WERI-Rb-1 (cell line): ENCODE measurements around the gene NUDT1.

Experiments used
- DNase-seq: peaks from one replicate; pipeline ENCODE4 v3.0.0-alpha.2; 2020
- H3K27ac ChIP-seq: fragments of 250-450 bp; sonication (Bioruptor Pico); 2 replicates; pipeline ENCODE4 v1.5.1; 2020; ENCODE audit warnings: mild to moderate bottlenecking, moderate library complexity
- H3K27me3 ChIP-seq: fragments of 250-450 bp; sonication (Bioruptor Pico); 2 replicates; pipeline ENCODE4 v1.5.1; 2021; ENCODE audit warnings: mild to moderate bottlenecking, low read depth, moderate library complexity; ENCODE audit not compliant: insufficient read depth, severe bottlenecking
- H3K36me3 ChIP-seq: fragments of 250-450 bp; sonication (Bioruptor Pico); 2 replicates; pipeline ENCODE4 v1.5.1; 2020; ENCODE audit warnings: mild to moderate bottlenecking, moderate library complexity
- H3K4me3 ChIP-seq: 2 replicates; pipeline ENCODE4 v1.5.1; 2011; ENCODE audit warnings: low read depth, mild to moderate bottlenecking, control low read depth, low read length
- H3K9me3 ChIP-seq: fragments of 250-450 bp; sonication (Bioruptor Pico); 2 replicates; pipeline ENCODE4 v1.5.1; 2021; ENCODE audit warnings: mild to moderate bottlenecking, moderate library complexity; ENCODE audit not compliant: severe bottlenecking
- CTCF ChIP-seq: IDR thresholded peaks from 2 replicates; pipeline ENCODE4 v1.5.1; 2011; ENCODE audit warnings: low read depth, mild to moderate bottlenecking, control low read depth, inconsistent platforms, low read length

Gene NUDT1

DNA sequence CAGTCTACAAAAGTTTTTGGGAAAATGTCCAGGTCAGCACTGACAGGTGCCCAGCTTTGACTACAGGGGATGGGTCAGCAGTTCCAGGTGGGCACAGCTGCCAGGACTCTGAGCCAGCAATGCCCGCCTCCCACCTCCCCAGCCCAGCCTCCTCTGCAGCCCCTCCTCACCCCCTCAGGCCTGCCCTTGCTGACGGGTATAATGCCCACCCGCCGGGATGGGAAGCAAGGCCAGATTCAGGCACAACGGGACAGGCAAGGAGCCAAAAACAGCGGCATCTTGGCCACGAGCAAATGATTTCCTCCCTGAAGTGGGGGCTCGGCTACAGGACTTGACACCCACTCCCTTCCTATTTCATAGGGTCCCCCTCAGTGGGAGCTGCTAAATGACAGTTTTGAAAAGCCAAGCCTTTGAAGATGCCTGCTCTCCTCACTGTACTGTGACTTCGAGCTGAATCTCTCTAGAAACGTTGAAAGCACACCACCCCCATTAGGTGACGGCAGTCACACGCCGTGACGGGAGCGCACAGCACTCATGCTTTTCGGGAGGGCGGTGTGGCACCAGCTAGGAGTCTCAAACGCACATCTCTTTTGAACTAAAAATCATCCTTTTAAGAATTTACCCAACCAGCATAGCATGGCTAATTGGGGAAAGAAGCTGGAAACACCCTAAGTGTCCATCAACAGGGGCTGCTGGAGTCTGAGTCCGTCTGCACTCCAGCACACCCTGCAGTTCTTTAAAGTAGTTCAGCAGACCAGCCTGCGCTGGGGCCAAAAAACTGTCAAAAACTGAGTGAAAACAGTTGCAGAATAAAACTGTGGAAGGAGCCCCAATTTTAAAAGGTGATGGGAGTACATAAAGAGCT, 38.9 kb upstream of the NUDT1 start:
- H3K9me3 ChIP-seq, result no peaks in the 10 kb centered on the region
- no peaks in the 10 kb centered on the region for H3K27me3 ChIP-seq
- no peak for DNase-seq
- no peak for TF ChIP-seq CTCF
- H3K27ac ChIP-seq, result no peak overlapping the region
- no peak overlapping the region for H3K4me3 ChIP-seq
- peaks cover 36% of the 10 kb centered on the region for H3K36me3 ChIP-seq

DNA sequence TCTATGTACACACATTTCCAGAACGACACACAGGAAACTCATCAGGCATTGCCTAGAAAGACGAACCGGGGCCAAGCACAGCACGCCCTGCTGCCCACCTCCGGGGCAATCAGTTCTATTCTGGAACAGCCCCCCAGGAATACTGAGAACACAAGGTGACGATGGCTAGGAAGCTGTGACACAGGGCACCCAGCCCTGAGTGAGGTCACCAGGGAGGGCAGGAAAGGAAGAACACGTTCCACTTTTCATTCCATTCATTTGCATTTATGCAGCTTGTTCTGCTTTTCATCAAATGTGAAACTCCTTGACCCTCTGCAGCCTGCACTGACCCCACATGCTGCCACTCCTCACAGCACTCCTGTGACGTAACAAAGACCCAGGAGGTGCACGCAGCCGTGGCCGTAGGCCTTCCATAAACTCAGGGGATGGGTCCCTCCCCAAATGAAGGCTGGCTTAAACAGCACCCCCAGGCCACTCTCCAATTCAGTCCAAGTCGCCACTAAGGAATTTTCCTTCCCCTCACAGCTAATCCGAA, 38.2 kb upstream of the NUDT1 start:
- Histone ChIP-seq H3K9me3 (no peaks in the 10 kb centered on the region), H3K27ac (no peak overlapping the region), H3K27me3 (no peaks in the 10 kb centered on the region), H3K4me3 (no peak overlapping the region), H3K36me3 (peaks cover 38% of the 10 kb centered on the region)
- no peak for TF ChIP-seq CTCF
- no peak for DNase-seq

- Histone ChIP-seq H3K27me3 (no peaks in the 10 kb centered on the region), H3K9me3 (no peaks in the 10 kb centered on the region), H3K4me3 (no peak overlapping the region), H3K27ac (no peak overlapping the region), H3K36me3 (peaks cover 38% of the 10 kb centered on the region)
- DNase-seq, result no peak
- TF ChIP-seq CTCF, result no peak
These were observed 37.6 kb upstream of the NUDT1 start for GRCh38 chr7:2204446-2204845.

DNA sequence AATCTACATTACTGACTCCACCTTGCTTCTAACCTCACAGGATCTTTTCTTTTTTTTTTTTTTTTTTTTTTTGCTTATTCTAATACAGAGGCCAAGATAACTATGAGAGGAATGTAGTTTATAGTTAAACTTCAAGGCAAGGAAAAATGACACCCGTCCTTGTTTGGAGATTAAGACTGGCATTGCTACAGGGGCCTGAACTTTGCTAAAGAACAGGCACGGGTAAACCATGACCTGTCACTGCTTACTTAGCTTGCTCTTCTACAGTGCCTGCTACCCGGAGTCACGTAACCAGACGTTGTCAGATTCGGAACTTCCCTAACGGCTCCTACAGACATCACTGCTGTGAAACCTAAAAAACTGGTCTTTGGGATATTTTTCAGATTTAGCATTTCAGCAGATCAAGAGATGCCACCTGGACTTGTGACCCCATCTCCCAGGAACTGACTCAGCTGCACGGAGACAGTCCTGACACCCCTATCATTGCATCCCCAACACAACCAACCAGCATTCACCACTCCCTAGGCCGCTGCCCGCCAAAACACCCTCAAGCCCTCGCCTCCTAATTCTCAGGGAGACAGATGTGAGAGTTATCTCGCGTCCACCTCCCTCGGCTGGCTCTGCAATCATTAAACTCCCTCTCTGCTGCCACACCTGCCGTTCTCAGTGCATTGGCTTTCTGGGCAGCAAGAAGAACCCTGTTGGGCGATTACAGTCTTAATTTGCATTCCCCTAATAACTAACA, 36.8 kb upstream of the NUDT1 start:
- no peak overlapping the region for H3K4me3 ChIP-seq
- no peak for DNase-seq
- H3K27ac ChIP-seq, result no peak overlapping the region
- no peaks in the 10 kb centered on the region for H3K9me3 ChIP-seq
- TF ChIP-seq CTCF, result no peak
- no peaks in the 10 kb centered on the region for H3K27me3 ChIP-seq
- peaks cover 38% of the 10 kb centered on the region for H3K36me3 ChIP-seq

DNA sequence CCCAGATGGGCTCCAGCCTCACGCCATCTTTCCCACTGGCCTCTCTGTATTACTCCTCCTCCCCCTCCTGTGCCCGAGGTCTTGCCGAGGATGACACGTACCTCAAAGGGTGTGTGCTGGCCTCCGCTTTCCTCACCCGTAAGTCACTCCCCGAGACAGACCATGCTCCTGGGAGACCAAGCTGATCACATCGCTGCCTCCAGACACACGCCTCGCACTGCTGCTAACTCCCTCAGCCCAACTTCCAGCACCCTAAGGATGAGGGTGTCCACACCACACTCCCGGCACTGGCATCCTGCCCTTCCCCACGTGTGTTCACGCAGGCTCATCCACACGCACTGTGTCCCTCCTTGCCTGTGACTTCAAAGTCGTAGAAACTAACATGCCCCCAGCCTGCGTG, 33.3 kb upstream of the NUDT1 start:
- Histone ChIP-seq H3K27ac (no peak overlapping the region), H3K36me3 (peaks cover 62% of the 10 kb centered on the region), H3K4me3 (no peak overlapping the region), H3K9me3 (no peaks in the 10 kb centered on the region), H3K27me3 (no peaks in the 10 kb centered on the region)
- no peak for DNase-seq
- TF ChIP-seq CTCF, result no peak
